CD14-positive monocyte (primary cell): ENCODE data around the gene USP15. TPM values are rescaled to one million over a fixed set of nuclear protein-coding genes. Genes with fewer than 3 reads are reported as not detected.

Source experiments
- DNase-seq, 3 donors: peaks; one replicate each; pipeline ENCODE4 v3.0.0-alpha.2; 2011 to 2022
- H2AFZ ChIP-seq: 2 replicates; pipeline ENCODE4 v1.6.0; 2012; ENCODE audit warnings: mild to moderate bottlenecking, low read depth, low read length, inconsistent platforms; ENCODE audit not compliant: insufficient read depth, poor library complexity, severe bottlenecking
- H3K27ac ChIP-seq, 2 donors: 1 replicate in 1 of 2; 2 replicates in 1 of 2; pipeline ENCODE4 v1.5.1; 2012 to 2013; ENCODE audit warnings: low read length in 2 of 2, control low read depth in 1 of 2, inconsistent platforms in 1 of 2, low read depth in 1 of 2, mild to moderate bottlenecking in 1 of 2
- H3K27me3 ChIP-seq, 2 donors: one replicate each; pipeline versions ENCODE4 v1.6.0 to v1.6.1; 2011 to 2013; ENCODE audit warnings: low read length in 2 of 2; ENCODE audit not compliant: control insufficient read depth in 2 of 2, insufficient read depth in 2 of 2
- H3K36me3 ChIP-seq, 2 donors: replicated peaks in 1 of 2; 1 replicate in 1 of 2; 2 replicates in 1 of 2; pipeline versions ENCODE4 v1.5.1 to v1.6.1; 2012 to 2013; ENCODE audit warnings: low read length in 2 of 2, control low read depth in 1 of 2, inconsistent platforms in 1 of 2, mild to moderate bottlenecking in 1 of 2; ENCODE audit not compliant: insufficient read depth in 2 of 2, control insufficient read depth in 1 of 2
- H3K4me1 ChIP-seq, 2 donors: 1 replicate in 1 of 2; 2 replicates in 1 of 2; pipeline versions ENCODE4 v1.5.1 to v1.6.1; 2012 to 2013; ENCODE audit warnings: low read length in 2 of 2, control low read depth in 1 of 2, inconsistent platforms in 1 of 2, mild to moderate bottlenecking in 1 of 2, moderate library complexity in 1 of 2; ENCODE audit not compliant: insufficient read depth in 2 of 2, control insufficient read depth in 1 of 2
- H3K4me2 ChIP-seq: replicated peaks from 2 replicates; pipeline ENCODE3; 2012; ENCODE audit warnings: low read length, moderate library complexity, mild to moderate bottlenecking; ENCODE audit not compliant: poor library complexity, severe bottlenecking; ENCODE audit errors: extremely low read depth
- H3K4me3 ChIP-seq, 3 experiments: fragments of 200-600 bp in 1 of 3; sonication (generic) in 1 of 3; replicated peaks in 1 of 3; 1 replicate in 2 of 3; 2 replicates in 1 of 3; pipeline ENCODE4 v1.5.1; 2011 to 2013; ENCODE audit warnings: low read length in 3 of 3, mild to moderate bottlenecking in 3 of 3, control low read depth in 2 of 3, low read depth in 2 of 3, inconsistent platforms in 1 of 3, moderate library complexity in 1 of 3
- H3K79me2 ChIP-seq: 2 replicates; pipeline ENCODE4 v1.6.0; 2012; ENCODE audit warnings: mild to moderate bottlenecking, control low read depth, inconsistent platforms, low read length, moderate library complexity; ENCODE audit not compliant: insufficient read depth
- H3K9ac ChIP-seq: 2 replicates; pipeline ENCODE4 v1.6.0; 2017; ENCODE audit warnings: low read length, mild to moderate bottlenecking; ENCODE audit not compliant: insufficient read depth, poor library complexity, severe bottlenecking
- H3K9me3 ChIP-seq, 2 donors: replicated peaks in 1 of 2; 1 replicate in 1 of 2; 2 replicates in 1 of 2; pipeline versions ENCODE4 v1.5.1 to v1.6.1; 2012 to 2013; ENCODE audit warnings: low read length in 2 of 2, control low read depth in 1 of 2; ENCODE audit not compliant: control insufficient read depth in 1 of 2, insufficient read depth in 1 of 2
- H4K20me1 ChIP-seq: 2 replicates; pipeline ENCODE4 v1.6.0; 2012; ENCODE audit warnings: mild to moderate bottlenecking, low read length, control low read depth, moderate library complexity; ENCODE audit not compliant: insufficient read depth
- H3K27ac Mint-ChIP-seq, 7 donors: one replicate each; pipeline ENCODE4 v1.8.0; 2020; ENCODE audit warnings: mild to moderate bottlenecking in 7 of 7, mixed read lengths in 7 of 7, moderate library complexity in 6 of 7, inconsistent platforms in 2 of 7
- H3K27me3 Mint-ChIP-seq, 3 donors: one replicate each; pipeline ENCODE4 v1.8.0; 2021 to 2022; ENCODE audit warnings: low read depth in 3 of 3, mild to moderate bottlenecking in 3 of 3, mixed read lengths in 3 of 3, moderate library complexity in 3 of 3, inconsistent platforms in 1 of 3
- H3K36me3 Mint-ChIP-seq, 2 donors: one replicate each; pipeline ENCODE4 v1.8.0; 2020; ENCODE audit warnings: mixed read lengths in 2 of 2, inconsistent platforms in 1 of 2, mild to moderate bottlenecking in 1 of 2
- H3K4me1 Mint-ChIP-seq: one replicate; pipeline ENCODE4 v1.8.0; 2020; ENCODE audit warnings: mild to moderate bottlenecking, mixed read lengths
- H3K4me3 Mint-ChIP-seq, 2 donors: one replicate each; pipeline ENCODE4 v1.8.0; 2020; ENCODE audit warnings: mild to moderate bottlenecking in 2 of 2, mixed read lengths in 2 of 2, moderate library complexity in 1 of 2
- H3K9me3 Mint-ChIP-seq, 7 donors: one replicate each; pipeline ENCODE4 v1.8.0; 2020 to 2022; ENCODE audit warnings: mixed read lengths in 7 of 7, mild to moderate bottlenecking in 6 of 7, moderate library complexity in 6 of 7, inconsistent platforms in 2 of 7
- CTCF ChIP-seq: fragments of 200-600 bp; IDR thresholded peaks from one replicate; pipeline ENCODE4 v1.8.0; 2022; ENCODE audit warnings: antibody characterized with exemption, mild to moderate bottlenecking
- WGBS: methylation state at CpG from one replicate; pipeline ENCODE4 v1.1.5; 2013; ENCODE audit warnings: missing lambda C conversion rate; ENCODE audit not compliant: insufficient coverage; 5-methylcytosine and 5-hydroxymethylcytosine counted together
- intact Hi-C, 2 donors: fragments of 100-400 bp; cut with micrococcal nuclease; formaldehyde crosslinking; loops; one replicate each; pipeline versions ENCODE4 v1.15.0 to v1.15.1; 2023
- polyA plus RNA-seq, 3 donors: library from polyadenylated mRNA; depleted of rRNA in 1 of 3; unstranded in 2 of 3; stranded (reverse) in 1 of 3; fragments of 300-500 nt in 2 of 3; fragments of >200 nt in 1 of 3; fragmentation: Illumina TruSeq in 2 of 3; gene quantifications; 1 replicate in 2 of 3; 2 replicates in 1 of 3; pipeline ENCODE4 v1.2.3, GENCODE V29; 2012 to 2021

USP15 gene
- polyA plus RNA-seq, 3 donors: 146 to 449 (median 180) TPM

- peak overlapping the region; percentile 85 for H2AFZ ChIP-seq
- intact Hi-C loops: no loop called here
- Mint-ChIP-seq H3K4me1 (peaks cover 56% of the 10 kb centered on the region), H3K36me3 (peaks cover 3 to 18% of the 10 kb centered on the region in 2 donors), H3K27me3 (no peaks in the 10 kb centered on the region), H3K9me3 (peaks cover 0 to 3% (median 0%) of the 10 kb centered on the region in 7 donors), H3K27ac (peak overlapping the region; percentile 99 to 100 (median 99)), H3K4me3 (peak overlapping the region; percentile 99 to 100)
- H3K27me3 ChIP-seq: no peaks in the 10 kb centered on the region
- H3K9ac ChIP-seq: peak overlapping the region; percentile 98
- peaks cover 38% of the 10 kb centered on the region for H4K20me1 ChIP-seq
- H3K4me3 ChIP-seq: peak overlapping the region; percentile 86 to 99 (median 98)
- no peak for TF ChIP-seq CTCF
- peaks cover 74% of the 10 kb centered on the region for H3K79me2 ChIP-seq
- H3K27ac ChIP-seq: peak overlapping the region; percentile 93 to 100
- DNase-seq: no peak
- H3K4me2 ChIP-seq: peak overlapping the region; percentile 88
- H3K36me3 ChIP-seq: no peaks in the 10 kb centered on the region
- peaks cover 59 to 69% of the 10 kb centered on the region in 2 donors for H3K4me1 ChIP-seq
- no peaks in the 10 kb centered on the region for H3K9me3 ChIP-seq
- 0% methylated on average over 3 of the region's 10 CpGs for WGBS
These were observed 1.1 kb upstream of the USP15 start for GRCh38 chr12:62258941-62259630.

GRCh38 chr12:62259631-62259992 lies 592 bp upstream of the USP15 start:
- peaks cover 3 to 22% of the 10 kb centered on the region in 2 donors for H3K36me3 Mint-ChIP-seq
- Histone ChIP-seq H3K79me2 (peaks cover 75% of the 10 kb centered on the region), H3K27ac (peak overlapping the region; percentile 93 to 100), H2AFZ (peak overlapping the region; percentile 85), H3K27me3 (no peaks in the 10 kb centered on the region), H3K9me3 (no peaks in the 10 kb centered on the region), H3K36me3 (no peaks in the 10 kb centered on the region), H3K4me2 (peak overlapping the region; percentile 88), H3K9ac (peak overlapping the region; percentile 98), H3K4me3 (peak overlapping the region; percentile 86 to 99 (median 98)), H4K20me1 (peaks cover 43% of the 10 kb centered on the region), H3K4me1 (peaks cover 60 to 74% of the 10 kb centered on the region in 2 donors)
- intact Hi-C loops: no loop called here
- TF ChIP-seq CTCF: no peak
- WGBS: 3% methylated on average over 8 of the region's 15 CpGs
- peaks cover 0 to 3% (median 0%) of the 10 kb centered on the region in 7 donors for H3K9me3 Mint-ChIP-seq
- H3K4me3 Mint-ChIP-seq: peak overlapping the region; percentile 99 to 100
- DNase-seq: no peak
- H3K4me1 Mint-ChIP-seq: peaks cover 60% of the 10 kb centered on the region
- no peaks in the 10 kb centered on the region for H3K27me3 Mint-ChIP-seq
- H3K27ac Mint-ChIP-seq: peak overlapping the region; percentile 99 to 100 (median 99)
